Stimulated activated CD4-positive, alpha-beta T cell treated with anti-CD3 and anti-CD28 coated beads, Interleukin-15, amount 100 ng/mL, for 1 hour (primary cell): Measurements from ENCODE around the gene RAB28.
"Not testable (repeated sequence)": the region's sequence is repeated elsewhere in the genome, so short reads cannot be mapped to it uniquely, and the experiment has no call there.

ENCODE experiments used
- DNase-seq, 2 donors: peaks; one replicate each; pipeline ENCODE4 v3.0.0-alpha.2; 2020; ENCODE audit warnings: low read depth in 1 of 2, low spot score in 1 of 2

Gene RAB28

DNA sequence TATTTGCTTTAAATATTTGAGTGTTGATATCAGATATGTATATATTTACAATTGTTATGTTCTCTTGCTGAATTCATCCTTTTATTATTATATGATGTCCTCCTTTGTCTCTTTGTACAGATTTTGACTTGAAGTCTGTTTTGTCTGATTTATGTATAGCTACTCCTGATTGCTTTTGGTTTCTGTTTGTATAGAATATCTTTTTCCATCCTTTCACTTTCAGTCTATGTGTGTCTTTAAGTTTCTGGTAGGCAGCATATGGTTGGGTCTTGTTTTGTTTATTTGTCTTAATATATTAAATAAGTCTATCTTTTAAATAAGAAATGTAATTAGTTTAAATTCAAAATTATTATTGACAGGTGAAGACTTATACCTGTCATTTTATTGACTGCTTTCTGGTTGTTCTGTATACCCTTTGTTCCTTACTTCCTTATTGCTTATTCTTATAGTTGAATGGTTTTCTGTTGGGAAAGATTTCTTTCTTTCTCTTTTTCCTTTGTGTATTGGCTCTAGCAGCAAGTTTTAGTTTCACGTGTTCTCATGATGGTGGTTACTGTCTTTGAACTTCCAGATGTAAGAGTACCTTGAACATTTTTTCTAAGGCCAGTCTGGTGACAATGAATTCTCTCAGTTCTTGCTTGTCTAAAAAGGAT lies 31.1 kb downstream of the RAB28 start:
- no peak for DNase-seq

- DNase-seq, result no peak
Observed at GRCh38 chr4:13449590-13449989, 34.5 kb downstream of the RAB28 start.

- DNase-seq, result no peak
Observed at GRCh38 chr4:13445841-13446790, 38.0 kb downstream of the RAB28 start.

GRCh38 chr4:13441506-13441905 lies 42.6 kb downstream of the RAB28 start:
- no peak for DNase-seq

- no peak for DNase-seq
Observed at GRCh38 chr4:13436962-13437361, 47.2 kb downstream of the RAB28 start.

DNA sequence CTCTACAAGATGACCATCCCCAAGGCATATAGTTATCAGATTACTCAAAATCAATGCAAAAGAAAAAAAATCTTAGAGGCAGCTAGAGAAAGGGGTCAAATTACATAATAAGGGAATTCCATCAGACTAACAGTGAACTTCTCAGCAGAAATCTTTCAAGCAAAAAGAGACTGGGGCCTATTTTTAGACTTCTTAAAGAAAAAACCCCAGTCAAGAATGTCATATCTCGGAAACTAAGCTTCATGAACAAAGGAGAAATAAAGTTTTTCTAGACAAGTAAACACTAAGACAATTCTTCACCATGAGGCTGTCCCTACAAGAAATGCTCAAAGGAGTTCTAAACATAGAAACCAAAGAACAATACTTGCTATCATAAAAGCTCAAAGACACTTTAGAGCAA lies 51.7 kb downstream of the RAB28 start:
- no peak for DNase-seq

- no peak for DNase-seq
Observed at GRCh38 chr4:13430834-13431568, 53.1 kb downstream of the RAB28 start.

- DNase-seq, result no peak
Observed at GRCh38 chr4:13427599-13428325, 56.4 kb downstream of the RAB28 start.

- no peak for DNase-seq
Observed at GRCh38 chr4:13415068-13415785, 68.9 kb downstream of the RAB28 start.

GRCh38 chr4:13413729-13414437 lies 70.3 kb downstream of the RAB28 start:
- no peak for DNase-seq

- no peak for DNase-seq
Observed at GRCh38 chr4:13411942-13412341, 72.2 kb downstream of the RAB28 start.

GRCh38 chr4:13409324-13409723 lies 74.8 kb downstream of the RAB28 start:
- no peak for DNase-seq

DNA sequence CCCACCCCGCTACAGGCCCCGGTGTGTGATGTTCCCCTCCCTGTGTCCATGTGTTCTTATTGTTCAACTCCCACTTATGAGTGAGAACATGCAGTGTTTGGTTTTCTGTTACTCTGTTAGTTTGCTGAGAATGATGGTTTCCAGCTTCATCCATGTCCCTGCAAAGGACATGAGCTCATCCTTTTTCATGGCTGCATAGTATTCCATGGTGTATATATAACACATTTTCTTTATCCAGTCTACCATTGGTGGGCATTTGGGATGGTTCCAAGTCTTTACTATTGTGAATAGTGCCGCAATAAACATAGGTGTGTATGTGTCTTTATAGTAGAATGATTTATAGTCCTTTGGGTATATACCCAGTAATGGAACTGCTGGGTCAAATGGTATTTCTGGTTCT lies 78.0 kb downstream of the RAB28 start:
- not testable (repeated sequence) for DNase-seq

DNA sequence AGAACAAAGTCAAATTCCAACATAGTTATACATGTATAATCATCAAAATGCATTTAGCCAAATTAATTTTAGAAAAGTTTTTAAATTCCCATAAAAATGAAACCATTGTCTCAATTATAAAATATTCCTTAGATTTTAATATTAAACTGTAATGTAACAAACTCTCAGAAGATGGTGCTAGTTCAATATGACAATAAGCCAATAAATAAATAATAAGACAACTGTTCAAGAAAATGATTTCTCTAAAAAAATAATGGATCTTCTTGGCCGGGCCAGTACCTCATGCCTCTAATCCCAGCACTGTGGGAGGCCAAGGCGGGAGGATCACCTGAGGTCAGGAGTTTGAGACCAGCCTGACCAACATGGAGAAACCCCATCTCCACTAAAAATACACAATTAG lies 80.3 kb downstream of the RAB28 start:
- DNase-seq, result no peak

- DNase-seq, result no peak
Observed at GRCh38 chr4:13403326-13403725, 80.8 kb downstream of the RAB28 start.

DNA sequence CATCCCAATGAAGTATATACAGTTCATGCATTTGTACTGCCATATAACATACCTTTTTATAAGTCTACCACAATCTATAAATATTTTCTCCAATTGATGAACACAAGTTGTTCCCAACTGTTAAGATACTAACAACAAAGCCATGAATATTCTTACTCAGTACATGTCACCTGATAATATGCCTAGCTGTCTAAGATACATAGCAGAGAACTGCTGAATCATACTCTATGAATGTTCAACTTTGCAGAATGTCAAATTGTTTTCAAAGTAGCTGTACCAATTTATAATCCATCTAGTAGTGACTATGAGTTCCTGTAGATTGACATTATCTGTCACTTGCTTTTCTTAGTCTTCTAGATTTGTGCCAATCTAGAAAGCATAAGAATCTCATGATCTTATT lies 84.9 kb downstream of the RAB28 start:
- no peak for DNase-seq

DNA sequence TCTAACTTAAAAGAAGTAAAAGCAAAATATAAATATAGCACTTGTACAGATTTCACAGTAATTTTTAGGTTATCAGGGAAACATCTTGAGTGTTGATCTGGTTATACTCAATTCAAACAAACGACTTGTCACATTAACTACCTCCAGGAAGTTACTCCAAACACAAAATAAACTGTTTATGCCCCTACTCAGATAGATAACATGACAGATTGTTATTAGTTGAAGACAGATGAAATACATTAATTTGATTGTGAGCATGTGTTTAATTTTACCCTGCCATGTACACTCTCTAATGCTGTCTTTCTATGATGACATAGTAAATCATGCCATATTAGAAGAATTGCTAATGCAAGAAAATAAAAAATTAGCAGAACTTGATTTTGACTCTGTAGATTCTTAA lies 88.0 kb downstream of the RAB28 start:
- DNase-seq, result no peak

DNA sequence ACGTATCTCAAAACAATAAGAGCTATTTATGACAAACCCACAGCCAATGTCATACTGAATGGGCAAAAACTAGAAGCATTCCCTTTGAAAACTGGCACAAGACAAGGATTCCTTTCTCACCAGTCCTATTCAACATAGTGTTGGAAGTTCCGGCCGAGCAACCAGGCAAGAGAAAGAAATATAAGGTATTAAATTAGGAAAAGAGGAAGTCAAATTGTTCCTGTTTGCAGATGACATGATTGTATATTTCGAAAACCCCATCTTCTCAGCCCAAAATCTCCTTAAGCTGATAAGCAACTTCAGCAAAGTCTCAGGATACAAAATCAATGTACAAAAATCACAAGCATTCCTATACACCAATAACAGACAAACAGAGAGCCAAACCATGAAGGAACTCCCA lies 94.2 kb downstream of the RAB28 start:
- not testable (repeated sequence) for DNase-seq

DNA sequence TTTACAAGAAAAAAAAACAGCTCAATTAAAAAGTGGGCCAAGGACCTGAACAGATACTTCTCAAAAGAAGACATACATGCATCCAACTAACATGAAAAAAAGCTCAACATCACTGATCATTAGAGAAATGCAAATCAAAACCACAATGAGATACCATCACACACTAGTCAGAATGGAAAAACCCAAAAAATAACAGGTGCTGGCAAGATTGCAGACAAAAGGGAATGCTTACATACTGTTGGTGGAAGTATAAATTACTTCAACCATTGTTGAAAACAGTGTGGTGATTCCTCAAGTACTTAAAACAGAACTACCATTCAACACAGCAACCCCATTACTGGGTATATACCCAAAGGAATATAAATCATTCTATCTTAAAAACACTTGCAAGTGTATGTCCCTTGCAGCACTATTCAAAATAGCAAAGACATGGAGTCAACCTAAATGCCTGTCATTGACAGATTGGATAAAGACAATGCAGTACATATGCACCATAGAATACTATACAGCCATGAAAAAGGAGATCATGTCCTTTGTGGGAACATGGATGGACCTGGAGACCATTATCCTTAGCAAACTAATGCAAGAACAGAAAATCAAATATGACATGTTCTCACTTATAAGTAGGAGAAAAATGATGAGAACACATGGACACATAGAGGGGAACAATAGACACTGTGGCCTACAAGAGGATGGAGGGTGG lies 97.6 kb downstream of the RAB28 start:
- no peak for DNase-seq
